K562 (cell line): Measurements from ENCODE around the gene ATP6V0D1. TPM values are rescaled to one million over a fixed set of nuclear protein-coding genes. Genes with fewer than 3 reads are reported as not detected.

Experiments used
- ATAC-seq: fragments of 200-7000 bp; cut with Tn5 transposase; 3 replicates; pipeline ENCODE4 v1.9.1; 2020; ENCODE audit warnings: moderate library complexity
- BruUV-seq: library from RNA; stranded (reverse); fragments of 400-500 nt; replicated peaks from 2 replicates; lab custom pipeline; 2021; lab: Mats Ljungman, UMichigan
- CTCF ChIA-PET: fragments of 300-600 bp; formaldehyde crosslinking; extraction: SDS; loops from one replicate; lab custom pipeline; 2021; ENCODE audit warnings: low intra/inter-chr PET ratio; lab: Yijun Ruan, JAX
- POLR2A ChIA-PET: fragments of 300-600, 350-650 bp; sonication (Branson Sonifier 250); formaldehyde crosslinking; extraction: SDS; loops from one replicate; lab custom pipeline; 2021; ENCODE audit warnings: antibody characterized with exemption, inconsistent platforms; lab: Yijun Ruan, JAX
- DNase-seq, 4 experiments: peaks; one replicate each; pipeline versions ENCODE4 v3.0.0 to v3.0.0-alpha.2; 2011 to 2018; ENCODE audit warnings: low spot score in 3 of 4, mixed read lengths in 3 of 4; ENCODE audit errors: extremely low read depth in 1 of 4
- FAIRE-seq: peaks from 2 replicates; lab custom pipeline; 2011; peaks lifted over from hg19 to GRCh38; lab: Jason Lieb, UNC
- H2AFZ ChIP-seq: 2 replicates; pipeline ENCODE4 v1.6.0; 2011; ENCODE audit warnings: low read depth, low read length, control low read depth, inconsistent platforms
- H3K27ac ChIP-seq: fragments of 200-600 bp; 3 replicates; pipeline ENCODE4 v1.8.0; 2011; ENCODE audit warnings: low read depth, mild to moderate bottlenecking, control low read depth, inconsistent platforms, low read length, moderate library complexity, mixed read lengths; ENCODE audit errors: extremely low read depth
- H3K27me3 ChIP-seq, 2 experiments: fragments of 300-600 bp in 1 of 2; 2 replicates in 1 of 2; 3 replicates in 1 of 2; pipeline versions ENCODE4 v1.6.0 to v1.8.0; 2011; ENCODE audit warnings: inconsistent platforms in 2 of 2, low read length in 2 of 2, mild to moderate bottlenecking in 1 of 2, mixed read lengths in 1 of 2, moderate library complexity in 1 of 2; ENCODE audit not compliant: control insufficient read depth in 2 of 2, insufficient read depth in 2 of 2
- H3K36me3 ChIP-seq: fragments of 300-600 bp; 3 replicates; pipeline ENCODE4 v1.8.0; 2011; ENCODE audit warnings: mild to moderate bottlenecking, low read length, inconsistent platforms; ENCODE audit not compliant: control insufficient read depth, insufficient read depth
- H3K4me1 ChIP-seq, 2 experiments: fragments of 200-600 bp in 1 of 2; replicated peaks in 1 of 2; 2 replicates in 1 of 2; 3 replicates in 1 of 2; pipeline versions ENCODE4 v1.5.1 to v1.8.0; 2011; ENCODE audit warnings: inconsistent platforms in 2 of 2, low read length in 2 of 2, mild to moderate bottlenecking in 1 of 2, mixed read lengths in 1 of 2, moderate library complexity in 1 of 2; ENCODE audit not compliant: control insufficient read depth in 2 of 2, insufficient read depth in 2 of 2
- H3K4me2 ChIP-seq: 2 replicates; pipeline ENCODE4 v1.6.1; 2011; ENCODE audit warnings: low read length, control low read depth, inconsistent platforms, mixed read lengths; ENCODE audit not compliant: insufficient read depth
- H3K4me3 ChIP-seq: fragments of 200-600 bp; sonication (generic), shearing (Covaris generic); 2 replicates; pipeline ENCODE4 v1.5.1; 2016; ENCODE audit warnings: control low read depth, inconsistent platforms
- H3K79me2 ChIP-seq: fragments of 200-600 bp; 3 replicates; pipeline ENCODE4 v1.8.0; 2011; ENCODE audit warnings: low read length, inconsistent platforms; ENCODE audit not compliant: control insufficient read depth, insufficient read depth
- H3K9ac ChIP-seq, 2 experiments: 2 replicates each; pipeline versions ENCODE4 v1.6.0 to v1.6.1; 2011; ENCODE audit warnings: low read depth in 2 of 2, low read length in 2 of 2, control low read depth in 1 of 2, inconsistent platforms in 1 of 2, mild to moderate bottlenecking in 1 of 2, mixed read lengths in 1 of 2; ENCODE audit not compliant: insufficient read depth in 1 of 2
- H3K9me1 ChIP-seq: one replicate; pipeline ENCODE4 v1.6.0; 2011; ENCODE audit warnings: inconsistent platforms, mild to moderate bottlenecking, low read length, moderate library complexity; ENCODE audit not compliant: control insufficient read depth, insufficient read depth
- H3K9me3 ChIP-seq: replicated peaks from 2 replicates; pipeline ENCODE4 v1.5.1; 2011; ENCODE audit warnings: low read depth, low read length, inconsistent platforms; ENCODE audit not compliant: control insufficient read depth, insufficient read depth
- H4K20me1 ChIP-seq: replicated peaks from 2 replicates; pipeline ENCODE4 v1.6.1; 2011; ENCODE audit warnings: low read length, inconsistent platforms, mixed read lengths; ENCODE audit not compliant: control insufficient read depth, insufficient read depth
- GMEB1 ChIP-seq: fragments of 250-450 bp; sonication (Bioruptor Pico); IDR thresholded peaks from 2 replicates; pipeline ENCODE4 v1.4.0; 2020; ENCODE audit warnings: mild to moderate bottlenecking
- ZMIZ1 ChIP-seq, 2 experiments: fragments of 150-350 bp in 1 of 2; IDR thresholded peaks; 2 replicates each; pipeline ENCODE4 v1.6.1; 2012 to 2016; ENCODE audit warnings: low read depth in 2 of 2, low read length in 2 of 2, mild to moderate bottlenecking in 1 of 2, moderate library complexity in 1 of 2
- ZNF316 ChIP-seq: fragments of 450-650 bp; IDR thresholded peaks from 2 replicates; pipeline ENCODE4 v1.6.1; 2016
- WGBS: fragments of 100-300 bp; shearing (Covaris generic); methylation state at CpG from one replicate; pipeline ENCODE4 v1.1.6; 2016; ENCODE audit warnings: low coverage, mixed read lengths; ENCODE audit not compliant: insufficient coverage; ENCODE audit errors: missing lambda C conversion rate; 5-methylcytosine and 5-hydroxymethylcytosine counted together
- in situ Hi-C: fragments of 300-500 bp; cut with MboI; formaldehyde crosslinking; loops from 4 replicates; pipeline ENCODE4 v1.15.0; 2018; ENCODE audit warnings: inconsistent platforms, mixed read lengths
- intact Hi-C: fragments of 100-400 bp; cut with micrococcal nuclease; formaldehyde crosslinking; loops from 2 replicates; pipeline ENCODE4 v1.14.2; 2022
- polyA plus RNA-seq, 8 experiments: library from polyadenylated mRNA; depleted of rRNA in 4 of 8; stranded (reverse) in 5 of 8; unstranded in 3 of 8; fragments of >200 nt; fragmentation: Nextera tagmentation in 2 of 8; fragmentation: Illumina TruSeq in 1 of 8; extraction: Ambion mirVana in 2 of 8; extraction: Trizol in 1 of 8; gene quantifications; 2 replicates each; pipeline versions ENCODE4 v1.2.1 to v1.2.3, GENCODE V29; 2011 to 2014; ENCODE audit warnings: inconsistent platforms in 1 of 8, missing spikeins in 1 of 8
- total RNA-seq, 7 experiments: library from RNA; depleted of rRNA in 6 of 7; stranded (reverse); fragments of >200 nt in 6 of 7; fragmentation: Illumina TruSeq in 2 of 7; extraction: Trizol in 2 of 7; gene quantifications; 2 replicates each; pipeline versions ENCODE4 v1.2.1 to v1.2.3, GENCODE V29; 2011 to 2021; ENCODE audit warnings: low replicate concordance in 1 of 7

The ATP6V0D1 gene
- total and polyA plus RNA-seq, 9 of the 15 experiments (the other 6 are each of a cell fraction or from before 2014, with no cell fraction given), result 23.2 to 69.7 (median 45.6) TPM

- H4K20me1 ChIP-seq, result peaks cover 8% of the 10 kb centered on the region
- H3K9me3 ChIP-seq, result no peaks in the 10 kb centered on the region
- H3K4me1 ChIP-seq, result peaks cover 0 to 21% of the 10 kb centered on the region in 2 experiments; a peak in 2 of 5 replicates
- peaks cover 6% of the 10 kb centered on the region for H3K9me1 ChIP-seq
- ChIA-PET POLR2A (interaction anchor here (0.6 to 1.4 kb wide), 4 partner anchors 9 to 341 kb away, joined by 3 to 6 read pairs (median 4); partner anchors contain the start of gene PHAF1), CTCF (no interaction called here)
- WGBS, result 87% methylated on average over 10 of the region's 12 CpGs
- H3K27me3 ChIP-seq, result no peaks in the 10 kb centered on the region
- no peak for FAIRE-seq
- DNase-seq, result no peak
- no peak for ATAC-seq
- H2AFZ ChIP-seq, result no peak overlapping the region
- in situ Hi-C loops (no loop called here), intact Hi-C loops (no loop called here)
- TF ChIP-seq ZNF316, result peak; percentile 50; the same call in 1 of the 2 replicates
- TF ChIP-seq ZMIZ1 (IDR thresholded peaks at IDR 0.05; ENCODE audit: low read depth in 2 of 2, low read length in 2 of 2), result no peak
- no peak for TF ChIP-seq GMEB1 (CRISPR knock-in tag)
- peak overlapping the region in 1 of 2 experiments; percentile 74; a peak in 2 of 4 replicates for H3K9ac ChIP-seq
- H3K36me3 ChIP-seq, result peaks cover 63% of the 10 kb centered on the region; the same call in 2 of the 3 replicates
- no peak overlapping the region for H3K27ac ChIP-seq
- no peak overlapping the region for H3K4me2 ChIP-seq
- no TSS peak for BruUV-seq
- no peak overlapping the region for H3K4me3 ChIP-seq
- H3K79me2 ChIP-seq, result no peaks in the 10 kb centered on the region
Observed at GRCh38 chr16:67451061-67451703, 29.8 kb downstream of the ATP6V0D1 start.
